Measurements from ENCODE around the gene CAND2.

DNA sequence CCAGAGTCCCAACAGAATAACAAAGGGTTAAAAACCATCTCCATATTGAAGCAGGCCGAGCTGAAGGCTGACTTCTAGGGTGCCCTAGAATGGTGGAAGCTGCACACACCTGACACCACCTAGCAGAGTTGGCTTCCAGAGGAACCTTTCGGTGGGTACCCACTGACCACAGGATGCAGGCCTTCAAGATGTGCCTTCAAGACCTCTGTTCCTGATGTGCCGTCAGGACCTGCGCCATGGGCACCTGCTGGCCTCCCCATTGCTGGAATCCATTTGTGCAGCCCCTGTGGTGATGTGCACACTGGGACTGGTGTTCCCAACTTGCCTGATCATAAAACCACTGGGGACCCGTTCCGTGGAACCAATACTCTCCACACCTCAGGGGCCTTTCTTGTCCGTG is 80.6 kb downstream of the CAND2 start:
- no peak for TF ChIP-seq EP300 (IDR thresholded peaks at IDR 0.05)
- TF ChIP-seq, protein P1, sequence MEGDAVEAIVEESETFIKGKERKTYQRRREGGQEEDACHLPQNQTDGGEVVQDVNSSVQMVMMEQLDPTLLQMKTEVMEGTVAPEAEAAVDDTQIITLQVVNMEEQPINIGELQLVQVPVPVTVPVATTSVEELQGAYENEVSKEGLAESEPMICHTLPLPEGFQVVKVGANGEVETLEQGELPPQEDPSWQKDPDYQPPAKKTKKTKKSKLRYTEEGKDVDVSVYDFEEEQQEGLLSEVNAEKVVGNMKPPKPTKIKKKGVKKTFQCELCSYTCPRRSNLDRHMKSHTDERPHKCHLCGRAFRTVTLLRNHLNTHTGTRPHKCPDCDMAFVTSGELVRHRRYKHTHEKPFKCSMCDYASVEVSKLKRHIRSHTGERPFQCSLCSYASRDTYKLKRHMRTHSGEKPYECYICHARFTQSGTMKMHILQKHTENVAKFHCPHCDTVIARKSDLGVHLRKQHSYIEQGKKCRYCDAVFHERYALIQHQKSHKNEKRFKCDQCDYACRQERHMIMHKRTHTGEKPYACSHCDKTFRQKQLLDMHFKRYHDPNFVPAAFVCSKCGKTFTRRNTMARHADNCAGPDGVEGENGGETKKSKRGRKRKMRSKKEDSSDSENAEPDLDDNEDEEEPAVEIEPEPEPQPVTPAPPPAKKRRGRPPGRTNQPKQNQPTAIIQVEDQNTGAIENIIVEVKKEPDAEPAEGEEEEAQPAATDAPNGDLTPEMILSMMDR (IDR thresholded peaks at IDR 0.05): no peak
- no peak for TF ChIP-seq POLR2AphosphoS5 (IDR thresholded peaks at IDR 0.05)
- TF ChIP-seq POLR2A (IDR thresholded peaks at IDR 0.05): no peak

Data from gastroesophageal sphincter (tissue), 3 donors.